DMS 273 (cell line): ENCODE results near the gene DDX54.
"Not testable (repeated sequence)": the region's sequence is repeated elsewhere in the genome, so short reads cannot be mapped to it uniquely, and the experiment has no call there.

Source experiments
- DNase-seq: peaks from one replicate; lab custom pipeline; 2025; ENCODE audit not compliant: unreplicated experiment; lab: John Stamatoyannopoulos, UW

The DDX54 gene

GRCh38 chr12:113129664-113130456 is 55.4 kb downstream of the DDX54 start:
- DNase-seq: no peak

- no peak for DNase-seq
These were observed 56.2 kb downstream of the DDX54 start for GRCh38 chr12:113128802-113129663.

GRCh38 chr12:113127791-113128199 is 57.5 kb downstream of the DDX54 start:
- no peak for DNase-seq

- DNase-seq: peak; percentile 18
These were observed 64.5 kb downstream of the DDX54 start for GRCh38 chr12:113120670-113121370.

- DNase-seq: peak; percentile 46
These were observed 65.2 kb downstream of the DDX54 start for GRCh38 chr12:113119980-113120669.

- DNase-seq: no peak
These were observed 67.1 kb downstream of the DDX54 start for GRCh38 chr12:113118142-113118541.

GRCh38 chr12:113117684-113118083 is 67.6 kb downstream of the DDX54 start:
- DNase-seq: not testable (repeated sequence)

GRCh38 chr12:113116875-113117274 is 68.4 kb downstream of the DDX54 start:
- DNase-seq: peak; percentile 12

- no peak for DNase-seq
These were observed 69.7 kb downstream of the DDX54 start for GRCh38 chr12:113115455-113116126.

GRCh38 chr12:113114447-113115178 is 70.7 kb downstream of the DDX54 start:
- DNase-seq: no peak

GRCh38 chr12:113113397-113113796 is 71.9 kb downstream of the DDX54 start:
- no peak for DNase-seq

- no peak for DNase-seq
These were observed 73.0 kb downstream of the DDX54 start for GRCh38 chr12:113112043-113112899.

- no peak for DNase-seq
These were observed 74.0 kb downstream of the DDX54 start for GRCh38 chr12:113111247-113111646.

- no peak for DNase-seq
These were observed 75.2 kb downstream of the DDX54 start for GRCh38 chr12:113109872-113110599.

- no peak for DNase-seq
These were observed 75.9 kb downstream of the DDX54 start for GRCh38 chr12:113109360-113109759.

GRCh38 chr12:113108308-113108707 is 77.0 kb downstream of the DDX54 start:
- DNase-seq: no peak
